ENCODE results near the gene CHST1.

CHST1 gene

GRCh38 chr11:45665206-45665932 is at the start of gene CHST1:
TSS of gene CHST1 (minus strand) at chr11:45665622. CDS start at chr11:45650923, 14,699 bp downstream.
- no peak for DNase-seq

DNA sequence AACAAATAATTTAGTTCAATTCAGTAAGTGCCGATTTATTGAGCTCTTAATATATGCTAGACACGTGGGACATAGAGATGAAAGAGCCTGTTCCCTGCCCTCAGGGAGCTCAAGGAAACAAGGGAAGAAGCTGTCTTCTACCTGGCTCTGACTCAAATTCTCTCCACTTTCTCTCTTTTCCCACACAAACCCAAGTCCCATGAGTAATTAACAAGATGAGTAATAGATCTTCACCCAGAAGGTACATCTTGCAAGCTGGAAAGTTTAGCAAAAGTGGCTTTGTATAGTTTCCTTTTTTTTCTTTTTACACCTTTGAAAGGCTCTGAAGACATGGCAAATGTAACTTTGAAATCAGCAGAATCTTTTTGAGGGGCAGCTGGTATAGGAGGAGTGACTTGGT is 48.2 kb upstream of the CHST1 start:
- no peak for DNase-seq

- no peak for DNase-seq
Measured at GRCh38 chr11:45710561-45710960, 45.1 kb upstream of the CHST1 start.

DNA sequence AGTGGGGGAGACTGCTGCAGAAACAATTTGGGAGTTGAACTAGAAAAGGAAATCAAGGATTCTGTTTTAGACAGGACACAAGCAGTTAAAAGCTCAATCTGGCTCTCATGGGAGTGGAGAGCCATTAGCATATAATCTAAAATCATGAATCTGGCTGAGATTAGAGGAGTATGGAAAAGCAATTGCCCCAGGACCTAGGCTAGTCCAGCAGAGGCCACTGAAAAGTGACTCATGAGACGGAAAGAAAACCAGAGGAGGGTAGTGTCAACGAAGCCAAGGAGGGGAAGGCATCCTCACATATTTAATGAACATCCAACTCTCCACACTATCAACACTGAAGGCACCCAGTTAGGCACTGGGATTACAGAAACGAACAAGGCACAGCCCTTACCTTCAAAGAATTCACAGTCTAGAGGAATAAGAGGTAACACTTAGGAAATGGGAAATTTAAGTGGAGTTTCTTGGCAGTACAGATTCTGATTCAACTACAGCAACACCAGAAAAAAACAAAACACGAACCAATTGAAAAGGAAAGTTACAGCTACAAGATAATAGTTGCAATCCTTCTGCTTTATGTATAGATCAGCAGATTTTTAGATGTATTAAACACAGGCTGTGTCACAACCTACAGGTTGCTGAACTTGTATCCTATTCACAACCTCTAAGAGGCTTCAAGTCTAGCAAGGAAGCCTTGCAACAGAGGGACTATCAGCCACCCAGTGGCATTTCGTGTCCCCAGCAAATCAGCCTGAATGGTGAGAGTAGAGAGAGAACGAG is 43.7 kb upstream of the CHST1 start:
- no peak for DNase-seq

DNA sequence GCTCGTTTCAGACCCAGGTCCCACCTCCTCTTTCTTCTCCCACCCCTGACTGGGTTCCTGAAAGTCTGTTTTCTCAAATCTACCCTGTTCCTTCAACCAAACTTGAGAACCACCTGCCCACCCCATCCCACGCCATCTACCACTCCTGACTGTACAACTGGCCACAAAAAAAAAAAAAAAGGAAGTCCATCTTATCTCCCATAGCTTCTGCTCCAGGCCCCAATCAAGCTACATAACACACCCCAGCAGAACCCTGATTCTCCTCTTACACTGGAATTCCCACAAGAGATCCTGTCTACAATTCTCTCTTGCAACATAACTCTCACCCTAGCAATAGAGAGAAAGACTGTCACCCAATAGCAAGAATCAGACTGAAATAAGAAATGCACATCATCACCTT is 39.2 kb upstream of the CHST1 start:
- DNase-seq, result no peak

DNA sequence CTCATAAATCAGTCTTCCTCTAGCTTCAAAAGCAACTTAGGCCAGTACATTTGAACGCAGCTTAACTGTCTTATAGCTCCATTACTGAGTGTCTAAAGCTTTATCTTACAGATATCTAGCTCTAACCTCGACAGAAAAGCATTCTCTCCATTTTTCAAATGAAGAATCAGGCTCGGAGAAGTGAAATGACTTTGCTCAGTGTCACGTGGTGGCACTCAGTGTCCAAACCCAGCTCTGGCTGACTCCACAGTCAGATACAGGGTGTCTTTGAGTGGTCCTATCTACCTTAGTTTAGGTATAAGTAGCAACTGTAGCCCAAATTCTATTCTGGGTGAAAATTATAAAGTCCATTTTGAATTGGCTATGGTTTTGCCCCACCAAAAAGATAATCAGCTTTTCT is 38.7 kb upstream of the CHST1 start:
- DNase-seq, result no peak

GRCh38 chr11:45702511-45702910 is 37.1 kb upstream of the CHST1 start:
- no peak for DNase-seq

- DNase-seq, result no peak
Measured at GRCh38 chr11:45698777-45699497, 33.5 kb upstream of the CHST1 start.

DNA sequence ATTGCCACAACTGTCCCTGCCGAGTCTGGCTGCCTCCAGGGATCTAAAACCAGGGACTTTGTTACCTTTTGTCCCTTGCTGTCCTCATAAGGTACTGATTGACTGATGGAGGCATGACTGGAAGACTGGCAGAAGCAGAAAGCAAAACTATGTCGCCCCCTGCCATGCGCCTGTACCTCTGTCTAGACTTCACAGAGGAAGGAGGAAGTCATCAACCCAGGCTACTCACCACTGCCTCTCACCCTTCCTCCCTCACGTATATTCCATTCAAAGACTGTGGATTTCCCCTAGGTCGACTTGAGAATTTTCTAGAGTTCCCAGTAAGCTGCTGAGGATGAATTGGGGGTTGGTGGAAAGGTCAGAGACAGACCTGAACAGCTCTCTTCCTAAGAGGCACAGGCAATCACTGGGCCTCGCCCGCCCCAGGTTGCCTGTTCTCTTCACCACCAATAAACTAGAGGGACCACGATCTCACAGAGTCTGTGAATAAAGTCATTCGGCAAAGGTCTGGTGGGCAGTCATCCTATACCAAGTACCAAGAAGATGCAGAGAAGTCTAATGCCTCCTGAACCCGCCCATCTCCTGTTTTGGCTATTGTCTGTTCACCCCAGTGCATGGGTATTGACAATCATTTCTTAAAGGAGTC is 27.5 kb upstream of the CHST1 start:
- no peak for DNase-seq

DNA sequence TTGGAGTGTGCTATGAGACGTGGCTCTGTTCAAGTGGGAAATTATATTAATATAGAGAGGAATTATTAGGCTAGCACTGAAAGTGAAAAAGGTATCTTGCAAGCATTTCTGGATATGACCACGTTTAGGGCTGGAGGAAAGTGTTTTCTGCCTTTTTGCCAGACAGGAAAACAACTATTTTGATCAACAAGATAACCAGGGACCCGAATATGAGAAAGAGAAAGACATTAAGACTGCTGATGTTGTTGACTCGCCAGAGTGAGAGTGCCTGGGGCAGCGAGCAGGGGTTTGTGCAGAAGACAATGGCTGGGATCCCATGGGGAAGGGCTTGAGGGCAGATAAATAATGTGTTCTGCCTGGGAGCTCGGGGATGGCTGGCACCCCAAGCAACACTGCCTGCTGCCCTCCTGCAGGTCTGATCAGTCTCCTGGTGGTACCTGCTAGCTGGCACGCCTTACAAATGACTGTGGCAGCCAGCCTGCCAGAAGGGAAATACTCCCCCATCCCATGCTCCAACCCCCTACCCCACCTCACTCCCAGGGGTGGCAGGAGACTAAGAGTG is 23.1 kb upstream of the CHST1 start:
- DNase-seq, result no peak

DNA sequence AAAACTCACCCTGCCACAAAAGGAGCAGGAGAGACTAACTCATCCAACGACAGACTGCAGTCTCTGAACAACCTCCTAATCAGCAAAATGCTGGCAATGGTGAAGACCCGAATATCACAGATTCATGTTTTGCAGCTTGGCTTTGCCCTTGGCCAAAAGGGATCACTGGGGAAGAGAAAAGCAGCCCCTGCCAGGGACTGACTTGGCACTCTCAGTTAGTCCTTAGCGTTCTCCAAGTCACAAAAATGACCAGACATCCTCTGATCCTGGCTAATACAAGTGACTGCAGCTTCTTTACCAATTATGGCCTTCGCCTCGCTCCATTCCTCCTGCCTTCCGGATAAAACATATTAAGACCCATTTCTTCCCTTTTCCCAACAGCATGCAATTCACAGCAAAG is 22.4 kb upstream of the CHST1 start:
- DNase-seq, result no peak

DNA sequence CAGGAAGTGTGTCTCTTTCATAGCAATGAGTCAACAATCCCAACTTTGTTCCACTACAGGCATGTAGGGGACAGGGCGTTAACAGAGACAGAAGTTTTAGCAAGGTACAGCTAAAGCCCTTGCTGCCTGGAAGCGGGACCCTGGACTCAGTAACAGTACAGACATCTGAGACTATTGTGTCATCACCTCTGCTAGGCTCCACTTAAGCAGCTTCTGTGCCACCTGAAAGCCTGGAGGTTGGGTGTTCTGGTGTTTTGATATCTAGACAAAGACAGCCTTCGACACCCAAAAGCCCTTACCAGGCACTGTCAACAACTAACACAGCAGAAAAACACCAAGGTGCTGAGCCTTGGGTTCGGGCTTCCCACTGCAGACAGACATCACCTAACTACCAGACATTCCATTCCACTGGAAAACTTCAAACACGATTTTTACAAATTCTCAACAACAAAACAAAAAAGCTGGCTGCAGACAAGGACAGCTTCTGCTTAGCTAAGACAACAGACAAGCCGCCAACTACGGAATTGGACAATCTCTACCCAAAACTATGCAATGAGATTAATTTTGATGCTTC is 20.6 kb upstream of the CHST1 start:
- DNase-seq, result no peak

DNA sequence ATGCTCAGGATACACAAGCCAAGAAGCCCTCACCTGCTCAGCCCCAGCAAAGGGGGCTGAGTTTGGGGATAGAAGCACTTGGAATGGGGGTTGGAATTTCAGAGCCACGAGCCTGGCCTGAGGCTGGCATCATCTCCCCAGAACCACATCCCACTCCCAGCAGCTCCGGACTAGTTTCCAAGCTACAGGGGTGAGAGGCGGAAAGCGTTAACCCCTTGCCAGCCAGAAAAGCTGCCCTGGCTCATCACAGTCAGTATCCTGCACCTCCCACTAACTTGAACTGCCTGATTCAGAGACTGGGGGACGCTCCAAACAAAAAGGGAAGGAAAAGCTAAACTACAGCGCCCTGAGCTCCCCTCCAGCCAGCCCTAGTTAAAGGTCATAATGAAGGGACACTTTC is 19.0 kb upstream of the CHST1 start:
- DNase-seq, result no peak

DNA sequence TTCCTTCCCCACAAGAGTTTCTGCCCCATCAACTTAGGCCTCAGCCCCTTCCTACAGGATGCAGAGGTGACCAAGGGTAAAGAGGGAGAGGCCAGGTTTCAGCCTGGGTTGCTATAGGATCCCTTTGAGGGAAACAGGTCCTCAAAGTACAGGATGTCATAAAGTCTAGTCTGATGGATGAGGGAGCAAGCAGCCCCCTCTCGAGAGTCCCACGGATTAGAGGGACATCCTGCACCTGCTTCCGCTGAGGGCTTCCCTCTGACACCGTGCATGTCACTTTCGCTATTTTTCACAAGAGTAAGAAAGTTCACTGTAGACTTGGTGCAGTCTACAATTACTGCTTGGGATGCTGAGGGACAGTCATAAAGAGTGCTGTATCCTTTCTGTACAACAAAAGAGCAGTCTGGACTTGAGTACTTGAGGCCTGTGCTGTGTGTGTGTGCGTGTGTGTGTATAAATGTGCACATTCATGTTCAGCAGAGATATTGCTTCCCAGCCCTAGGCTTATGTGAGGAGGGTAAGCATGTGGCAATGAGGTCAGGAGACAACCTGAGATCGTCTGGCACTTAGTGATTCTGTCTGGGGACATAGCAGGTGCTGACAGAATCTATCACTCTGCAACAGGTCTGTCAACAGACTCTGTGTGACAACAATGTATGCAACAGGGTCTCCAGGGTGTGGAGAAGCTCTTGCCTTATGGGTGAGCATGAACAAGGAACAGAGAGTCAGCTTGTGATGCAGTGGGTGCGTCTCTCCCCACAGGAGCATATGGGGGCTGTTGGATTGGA is 18.0 kb upstream of the CHST1 start:
- DNase-seq, result no peak

GRCh38 chr11:45679806-45680205 is 14.4 kb upstream of the CHST1 start:
- DNase-seq, result no peak

GRCh38 chr11:45678976-45679375 is 13.6 kb upstream of the CHST1 start:
- DNase-seq, result no peak

- no peak for DNase-seq
Measured at GRCh38 chr11:45677770-45678512, 12.5 kb upstream of the CHST1 start.

GRCh38 chr11:45676522-45677095 is 11.2 kb upstream of the CHST1 start:
- DNase-seq, result no peak

- DNase-seq, result no peak
Measured at GRCh38 chr11:45675646-45676045, 10.2 kb upstream of the CHST1 start.

- no peak for DNase-seq
Measured at GRCh38 chr11:45674481-45675190, 9.2 kb upstream of the CHST1 start.

All from NCI-H1048 (cell line).